Keratinocyte (primary cell): ENCODE data around the gene ZNFX1. TPM values are rescaled to one million over a fixed set of nuclear protein-coding genes. Genes with fewer than 3 reads are reported as not detected.

Source experiments
- DNase-seq: peaks from one replicate; pipeline ENCODE4 v3.0.0-alpha.2; 2011; ENCODE audit warnings: low read depth, missing footprints, low spot score
- FAIRE-seq: peaks from 2 replicates; lab custom pipeline; 2011; peaks lifted over from hg19 to GRCh38; lab: Jason Lieb, UNC
- H2AFZ ChIP-seq: 2 replicates; pipeline ENCODE4 v1.6.0; 2012; ENCODE audit warnings: low read length, control low read depth, inconsistent platforms; ENCODE audit not compliant: control insufficient read depth
- H3K27ac ChIP-seq: 2 replicates; pipeline ENCODE4 v1.5.1; 2011; ENCODE audit warnings: low read length; ENCODE audit not compliant: control insufficient read depth, insufficient read depth
- H3K27me3 ChIP-seq: 3 replicates; pipeline ENCODE4 v1.6.0; 2011; ENCODE audit warnings: low read length; ENCODE audit not compliant: control insufficient read depth, insufficient read depth; ENCODE audit errors: extremely low read depth
- H3K36me3 ChIP-seq, 2 experiments: 2 replicates in 1 of 2; 3 replicates in 1 of 2; pipeline ENCODE4 v1.5.1; 2011; ENCODE audit warnings: low read length in 2 of 2, mild to moderate bottlenecking in 1 of 2; ENCODE audit not compliant: control insufficient read depth in 2 of 2, insufficient read depth in 2 of 2; ENCODE audit errors: extremely low read depth in 1 of 2
- H3K4me1 ChIP-seq: 3 replicates; pipeline ENCODE4 v1.5.1; 2011; ENCODE audit warnings: low read length; ENCODE audit not compliant: control insufficient read depth, insufficient read depth; ENCODE audit errors: extremely low read depth
- H3K4me2 ChIP-seq: 3 replicates; pipeline ENCODE4 v1.6.0; 2011; ENCODE audit warnings: low read depth, low read length; ENCODE audit not compliant: control insufficient read depth, insufficient read depth; ENCODE audit errors: extremely low read depth
- H3K4me3 ChIP-seq, 3 experiments: fragments of 200-600 bp in 1 of 3; sonication (generic) in 1 of 3; 2 replicates in 2 of 3; 3 replicates in 1 of 3; pipeline ENCODE4 v1.5.1; 2011 to 2016; ENCODE audit warnings: low read length in 3 of 3, mild to moderate bottlenecking in 3 of 3, control low read depth in 2 of 3, inconsistent platforms in 1 of 3, low read depth in 1 of 3, mixed read lengths in 1 of 3, mixed run types in 1 of 3, moderate library complexity in 1 of 3; ENCODE audit not compliant: control insufficient read depth in 2 of 3, insufficient read depth in 2 of 3; ENCODE audit errors: extremely low read depth in 1 of 3
- H3K79me2 ChIP-seq: 2 replicates; pipeline ENCODE4 v1.6.0; 2012; ENCODE audit warnings: low read length; ENCODE audit not compliant: control insufficient read depth, insufficient read depth
- H3K9ac ChIP-seq: 3 replicates; pipeline ENCODE4 v1.6.0; 2011; ENCODE audit warnings: low read length; ENCODE audit not compliant: control insufficient read depth, insufficient read depth; ENCODE audit errors: extremely low read depth
- H3K9me1 ChIP-seq: 3 replicates; pipeline ENCODE4 v1.6.0; 2011; ENCODE audit warnings: low read length; ENCODE audit not compliant: control insufficient read depth, insufficient read depth; ENCODE audit errors: extremely low read depth
- H3K9me3 ChIP-seq: 2 replicates; pipeline ENCODE4 v1.5.1; 2012; ENCODE audit warnings: low read depth, low read length; ENCODE audit not compliant: control insufficient read depth
- H4K20me1 ChIP-seq: 3 replicates; pipeline ENCODE4 v1.6.0; 2011; ENCODE audit warnings: low read length; ENCODE audit not compliant: control insufficient read depth, insufficient read depth; ENCODE audit errors: extremely low read depth
- CTCF ChIP-seq, 3 experiments: IDR thresholded peaks in 1 of 3; conservative IDR thresholded peaks in 1 of 3; optimal IDR thresholded peaks in 1 of 3; 2 replicates in 2 of 3; 3 replicates in 1 of 3; pipeline versions ENCODE3 to v1.5.1; 2011; ENCODE audit warnings: low read length in 3 of 3, mild to moderate bottlenecking in 3 of 3, moderate library complexity in 2 of 3, control low read depth in 1 of 3, inconsistent platforms in 1 of 3; ENCODE audit not compliant: insufficient read depth in 2 of 3; ENCODE audit errors: extremely low read depth in 1 of 3
- EZH2 ChIP-seq: IDR thresholded peaks from one replicate; pipeline ENCODE4 v1.6.1; 2012; ENCODE audit warnings: inconsistent platforms, mild to moderate bottlenecking, low read length, moderate library complexity
- dilution Hi-C: fragments of 300-500 bp; cut with MboI; formaldehyde crosslinking; loops from one replicate; pipeline ENCODE4 v1.7.0; 2020; ENCODE audit warnings: low sequenced_read_pairs; ENCODE audit not compliant: extremely low pct_ligation_motif_present
- polyA plus RNA-seq, 5 experiments: library from polyadenylated mRNA; depleted of rRNA in 3 of 5; stranded (reverse) in 3 of 5; stranded (forward) in 1 of 5; unstranded in 1 of 5; fragments of >200 nt; gene quantifications; 1 replicate in 1 of 5; 2 replicates in 3 of 5; 3 replicates in 1 of 5; pipeline versions ENCODE4 v1.2.1 to v1.2.3, GENCODE V29; 2011 to 2012; ENCODE audit warnings: missing spikeins in 2 of 5, low read depth in 1 of 5, low replicate concordance in 1 of 5

Gene ZNFX1
- polyA plus RNA-seq, 1 donor (not counting 4 experiments of a cell fraction or from before 2014, with no cell fraction given) = 14.2 TPM

GRCh38 chr20:49275636-49276035 is 2.2 kb downstream of the ZNFX1 start:
- Histone ChIP-seq H3K27me3 (no peaks in the 10 kb centered on the region), H3K9me1 (peaks cover under 1% of the 10 kb centered on the region), H3K36me3 (peaks cover 32 to 52% of the 10 kb centered on the region in 2 experiments), H4K20me1 (peaks cover 24% of the 10 kb centered on the region), H3K79me2 (peaks cover 84% of the 10 kb centered on the region), H3K9ac (peak overlapping the region; percentile 99), H3K4me2 (peak overlapping the region; percentile 84), H3K4me3 (peak overlapping the region in 2 of 3 experiments; percentile 78 to 83), H3K4me1 (peaks cover 16% of the 10 kb centered on the region), H2AFZ (no peak overlapping the region), H3K27ac (peak overlapping the region; percentile 93), H3K9me3 (no peaks in the 10 kb centered on the region)
- TF ChIP-seq EZH2 = no peak
- no peak for TF ChIP-seq CTCF (optimal IDR thresholded peaks at IDR 0.05 in 1 of 3, IDR thresholded peaks at IDR 0.05 in 1 of 3, conservative IDR thresholded peaks at IDR 0.05 in 1 of 3; ENCODE audit: extremely low read depth in 1 of 3, insufficient read depth in 2 of 3, low read length in 3 of 3)
- dilution Hi-C loops = no loop called here
- FAIRE-seq (peak; percentile 65), DNase-seq (no peak)

GRCh38 chr20:49275216-49275615 is 2.6 kb downstream of the ZNFX1 start:
- Histone ChIP-seq H3K4me2 (peak overlapping the region; percentile 84), H3K27ac (peak overlapping the region; percentile 53), H3K9me1 (peaks cover 2% of the 10 kb centered on the region), H3K4me3 (peak overlapping the region in 1 of 3 experiments; percentile 0), H3K4me1 (peaks cover 13% of the 10 kb centered on the region), H3K9me3 (no peaks in the 10 kb centered on the region), H3K36me3 (peaks cover 33 to 52% of the 10 kb centered on the region in 2 experiments), H4K20me1 (peaks cover 22% of the 10 kb centered on the region), H3K79me2 (peaks cover 84% of the 10 kb centered on the region), H3K27me3 (no peaks in the 10 kb centered on the region), H3K9ac (no peak overlapping the region), H2AFZ (no peak overlapping the region)
- dilution Hi-C loops = no loop called here
- TF ChIP-seq CTCF (optimal IDR thresholded peaks at IDR 0.05 in 1 of 3, IDR thresholded peaks at IDR 0.05 in 1 of 3, conservative IDR thresholded peaks at IDR 0.05 in 1 of 3; ENCODE audit: extremely low read depth in 1 of 3, insufficient read depth in 2 of 3, low read length in 3 of 3) = no peak
- TF ChIP-seq EZH2 = no peak
- FAIRE-seq (no peak), DNase-seq (no peak)
